Panc1 (cell line): Measurements from ENCODE around the gene TPSB2. TPM values are rescaled to one million over a fixed set of nuclear protein-coding genes. Genes with fewer than 3 reads are reported as not detected.
"Not testable (repeated sequence)": the region's sequence is repeated elsewhere in the genome, so short reads cannot be mapped to it uniquely, and the experiment has no call there.

Source experiments
- ATAC-seq: fragments of 200-7000 bp; cut with Tn5 transposase; 2 replicates; pipeline ENCODE4 v1.9.1; 2020; ENCODE audit warnings: mild to moderate bottlenecking, moderate library complexity
- BruUV-seq: library from RNA; stranded (reverse); fragments of 400-500 nt; replicated peaks from 2 replicates; lab custom pipeline; 2021; lab: Mats Ljungman, UMichigan
- CTCF ChIA-PET: fragments of 300-600 bp; sonication (Branson Sonifier 250); formaldehyde crosslinking; loops from one replicate; lab custom pipeline; 2022; ENCODE audit warnings: antibody characterized with exemption; lab: Charles Lee
- POLR2A ChIA-PET: fragments of 300-600 bp; sonication (Branson Sonifier 250); formaldehyde crosslinking; loops from one replicate; lab custom pipeline; 2022; ENCODE audit warnings: antibody characterized with exemption; lab: Charles Lee
- DNase-seq: peaks from one replicate; pipeline ENCODE4 v3.0.0-alpha.2; 2010; ENCODE audit warnings: low read depth, low spot score
- H3K27ac ChIP-seq: 2 replicates; pipeline ENCODE4 v1.5.1; 2011; ENCODE audit warnings: mild to moderate bottlenecking, low read length, inconsistent platforms
- H3K27me3 ChIP-seq: fragments of 200-500 bp; sonication (Bioruptor generic); 2 replicates; pipeline ENCODE4 v1.6.0; 2014; ENCODE audit warnings: low read length, inconsistent platforms; ENCODE audit not compliant: control insufficient read depth, insufficient read depth
- H3K36me3 ChIP-seq: fragments of 200-500 bp; sonication (Bioruptor generic); 2 replicates; pipeline ENCODE4 v1.5.1; 2014; ENCODE audit warnings: inconsistent platforms, mild to moderate bottlenecking, low read length, moderate library complexity; ENCODE audit not compliant: control insufficient read depth, insufficient read depth
- H3K4me1 ChIP-seq: 2 replicates; pipeline ENCODE4 v1.5.1; 2011; ENCODE audit warnings: inconsistent platforms, mild to moderate bottlenecking, low read length, moderate library complexity; ENCODE audit not compliant: control insufficient read depth, insufficient read depth
- H3K4me3 ChIP-seq, 2 experiments: 2 replicates each; pipeline ENCODE4 v1.5.1; 2011 to 2012; ENCODE audit warnings: low read depth in 2 of 2, low read length in 2 of 2, mild to moderate bottlenecking in 2 of 2, inconsistent platforms in 1 of 2, moderate library complexity in 1 of 2
- H3K9me3 ChIP-seq: fragments of 200-500 bp; sonication (Bioruptor generic); 2 replicates; pipeline ENCODE4 v1.5.1; 2014; ENCODE audit warnings: low read depth, mild to moderate bottlenecking, inconsistent platforms, low read length, moderate library complexity; ENCODE audit not compliant: control insufficient read depth, insufficient read depth
- in situ Hi-C: cut with HindIII; loops from 2 replicates; pipeline ENCODE4 v1.10.0; 2016; ENCODE audit warnings: low sequenced_read_pairs, low pct_unique_long_range_greater_than_20kb
- intact Hi-C: fragments of 100-400 bp; cut with micrococcal nuclease; formaldehyde crosslinking; loops from one replicate; pipeline ENCODE4 v1.10.0; 2022; ENCODE audit not compliant: unreplicated experiment
- total RNA-seq: library from RNA; stranded (reverse); gene quantifications from one replicate; pipeline ENCODE4 v1.2.1, GENCODE V29; 2021; ENCODE audit not compliant: unreplicated experiment

Gene TPSB2
- total RNA-seq, 1 experiment from 2014 or later = 0.57 TPM

- H3K36me3 ChIP-seq, POLR2A ChIA-PET, in situ Hi-C loops, BruUV-seq, H3K4me1 ChIP-seq, H3K9me3 ChIP-seq, H3K27me3 ChIP-seq, H3K27ac ChIP-seq, DNase-seq, H3K4me3 ChIP-seq, ATAC-seq, CTCF ChIA-PET, intact Hi-C loops: not testable (repeated sequence)
These were observed 25.5 kb upstream of the TPSB2 start, which contains the start of gene TPSD1 for GRCh38 chr16:1255276-1256122. TPSD1 (plus strand) TSS chr16:1256069; CDS start chr16:1256281, 212 bp downstream.

- DNase-seq, CTCF ChIA-PET, H3K9me3 ChIP-seq, BruUV-seq, POLR2A ChIA-PET, H3K36me3 ChIP-seq, ATAC-seq, intact Hi-C loops, H3K4me1 ChIP-seq, H3K27me3 ChIP-seq, H3K27ac ChIP-seq, in situ Hi-C loops, H3K4me3 ChIP-seq: not testable (repeated sequence)
These were observed 24.8 kb upstream of the TPSB2 start for GRCh38 chr16:1254821-1255220.

DNA sequence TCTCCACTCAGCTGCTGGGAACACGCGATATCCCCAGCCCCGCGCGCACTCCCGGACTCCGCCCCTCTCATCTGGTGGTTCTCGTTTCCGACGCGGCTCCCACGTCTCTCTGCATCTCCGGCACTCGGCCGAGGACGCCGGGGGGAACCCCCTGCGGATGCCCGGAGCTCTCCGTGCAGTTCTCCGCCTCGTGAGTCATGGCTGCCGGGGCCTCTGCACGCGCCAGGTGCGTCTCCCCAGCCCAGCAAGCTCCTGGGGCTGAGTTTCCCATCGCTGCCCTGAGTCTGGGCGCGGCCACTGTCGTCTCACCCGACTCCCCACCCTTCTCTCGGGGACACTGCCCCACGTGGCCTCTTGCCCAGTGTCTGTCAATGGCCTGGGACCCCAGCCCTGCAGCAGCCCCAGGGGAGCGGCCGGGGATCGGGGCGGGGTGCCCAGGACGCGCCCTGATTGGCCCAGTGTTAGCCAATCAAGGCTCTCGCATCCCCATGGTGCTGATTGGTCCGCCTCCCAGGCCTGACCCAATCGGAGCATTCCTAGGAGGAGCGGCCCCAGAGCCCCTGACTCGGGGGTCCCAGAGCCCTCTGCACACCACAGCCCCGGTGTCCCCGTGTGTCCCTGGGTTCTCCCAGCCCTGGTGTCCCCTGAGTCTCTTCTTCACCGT, 23.8 kb upstream of the TPSB2 start:
- CTCF ChIA-PET, H3K27me3 ChIP-seq, intact Hi-C loops, H3K36me3 ChIP-seq, POLR2A ChIA-PET, BruUV-seq, DNase-seq, in situ Hi-C loops, H3K4me1 ChIP-seq, H3K27ac ChIP-seq, H3K9me3 ChIP-seq, H3K4me3 ChIP-seq: not testable (repeated sequence)
- ATAC-seq = peak; percentile 90

GRCh38 chr16:1249031-1249755, 19.2 kb upstream of the TPSB2 start:
- H3K4me3 ChIP-seq, BruUV-seq, intact Hi-C loops, H3K36me3 ChIP-seq, POLR2A ChIA-PET, H3K27me3 ChIP-seq, H3K27ac ChIP-seq, H3K9me3 ChIP-seq, H3K4me1 ChIP-seq, DNase-seq, in situ Hi-C loops, CTCF ChIA-PET: not testable (repeated sequence)
- peak; percentile 60 for ATAC-seq

DNA sequence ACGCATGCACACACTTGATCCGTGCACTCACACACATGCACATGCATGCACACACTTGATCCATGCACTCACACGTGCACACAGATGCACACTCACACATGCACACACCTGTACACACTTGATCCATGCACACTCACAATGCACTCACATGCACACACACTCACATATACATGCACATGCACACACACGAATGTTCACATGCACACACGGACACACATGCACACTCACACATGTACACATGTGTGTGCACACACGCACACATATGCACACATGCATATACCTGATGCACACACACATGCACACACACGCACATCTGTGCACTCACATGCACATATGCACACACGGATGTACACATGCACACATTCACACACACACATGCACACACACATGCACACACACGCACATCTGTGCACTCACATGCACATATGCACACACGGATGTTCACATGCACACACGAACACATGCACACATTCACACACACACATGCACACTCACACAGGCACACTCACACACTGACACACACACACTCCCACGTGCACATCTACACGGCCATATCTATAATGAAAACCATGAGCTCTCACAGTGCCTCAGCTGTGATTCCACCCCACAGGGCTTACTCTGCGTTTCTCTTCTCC, 18.0 kb upstream of the TPSB2 start:
- CTCF ChIA-PET, H3K27ac ChIP-seq, intact Hi-C loops, H3K4me1 ChIP-seq, H3K36me3 ChIP-seq, POLR2A ChIA-PET, H3K4me3 ChIP-seq, ATAC-seq, in situ Hi-C loops, BruUV-seq, H3K9me3 ChIP-seq, H3K27me3 ChIP-seq, DNase-seq: not testable (repeated sequence)
